ENCODE data around the gene RBM33. TPM values are rescaled to one million over a fixed set of nuclear protein-coding genes. Genes with fewer than 3 reads are reported as not detected.
A peak's percentile ranks its signal among the peaks of the same experiment; 100 is the strongest.

Gene RBM33
- total and polyA plus RNA-seq, 8 donors: 14.6 to 40.1 (median 32.7) TPM

- Histone ChIP-seq H3K27me3 (peaks cover 0 to 34% (median 5%) of the 10 kb centered on the region in 4 donors), H3K9me3 (no peaks in the 10 kb centered on the region), H3K27ac (no peak overlapping the region), H3K4me1 (peaks cover 0 to 11% (median 5%) of the 10 kb centered on the region in 3 donors), H3K4me3 (no peak overlapping the region), H3K36me3 (no peaks in the 10 kb centered on the region)
- no peak for ATAC-seq
- peak in 1 of 6 donors; percentile 30 for DNase-seq
- intact Hi-C loops (cut with DNase I): loop anchor here in 2 of 3 donors (5.0 to 10.0 kb wide), 4 partner anchors 342 to 952 kb away; no protein-coding TSS in a partner anchor
- 5 to 8% methylated on average over 7 to 8 of the region's 8 CpGs for WGBS, 2 donors
- FAIRE-seq: no peak
- TF ChIP-seq, protein P1, sequence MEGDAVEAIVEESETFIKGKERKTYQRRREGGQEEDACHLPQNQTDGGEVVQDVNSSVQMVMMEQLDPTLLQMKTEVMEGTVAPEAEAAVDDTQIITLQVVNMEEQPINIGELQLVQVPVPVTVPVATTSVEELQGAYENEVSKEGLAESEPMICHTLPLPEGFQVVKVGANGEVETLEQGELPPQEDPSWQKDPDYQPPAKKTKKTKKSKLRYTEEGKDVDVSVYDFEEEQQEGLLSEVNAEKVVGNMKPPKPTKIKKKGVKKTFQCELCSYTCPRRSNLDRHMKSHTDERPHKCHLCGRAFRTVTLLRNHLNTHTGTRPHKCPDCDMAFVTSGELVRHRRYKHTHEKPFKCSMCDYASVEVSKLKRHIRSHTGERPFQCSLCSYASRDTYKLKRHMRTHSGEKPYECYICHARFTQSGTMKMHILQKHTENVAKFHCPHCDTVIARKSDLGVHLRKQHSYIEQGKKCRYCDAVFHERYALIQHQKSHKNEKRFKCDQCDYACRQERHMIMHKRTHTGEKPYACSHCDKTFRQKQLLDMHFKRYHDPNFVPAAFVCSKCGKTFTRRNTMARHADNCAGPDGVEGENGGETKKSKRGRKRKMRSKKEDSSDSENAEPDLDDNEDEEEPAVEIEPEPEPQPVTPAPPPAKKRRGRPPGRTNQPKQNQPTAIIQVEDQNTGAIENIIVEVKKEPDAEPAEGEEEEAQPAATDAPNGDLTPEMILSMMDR (IDR thresholded peaks at IDR 0.05): no peak
These were observed 168.7 kb downstream of the RBM33 start for GRCh38 chr7:155813125-155813524.

DNA sequence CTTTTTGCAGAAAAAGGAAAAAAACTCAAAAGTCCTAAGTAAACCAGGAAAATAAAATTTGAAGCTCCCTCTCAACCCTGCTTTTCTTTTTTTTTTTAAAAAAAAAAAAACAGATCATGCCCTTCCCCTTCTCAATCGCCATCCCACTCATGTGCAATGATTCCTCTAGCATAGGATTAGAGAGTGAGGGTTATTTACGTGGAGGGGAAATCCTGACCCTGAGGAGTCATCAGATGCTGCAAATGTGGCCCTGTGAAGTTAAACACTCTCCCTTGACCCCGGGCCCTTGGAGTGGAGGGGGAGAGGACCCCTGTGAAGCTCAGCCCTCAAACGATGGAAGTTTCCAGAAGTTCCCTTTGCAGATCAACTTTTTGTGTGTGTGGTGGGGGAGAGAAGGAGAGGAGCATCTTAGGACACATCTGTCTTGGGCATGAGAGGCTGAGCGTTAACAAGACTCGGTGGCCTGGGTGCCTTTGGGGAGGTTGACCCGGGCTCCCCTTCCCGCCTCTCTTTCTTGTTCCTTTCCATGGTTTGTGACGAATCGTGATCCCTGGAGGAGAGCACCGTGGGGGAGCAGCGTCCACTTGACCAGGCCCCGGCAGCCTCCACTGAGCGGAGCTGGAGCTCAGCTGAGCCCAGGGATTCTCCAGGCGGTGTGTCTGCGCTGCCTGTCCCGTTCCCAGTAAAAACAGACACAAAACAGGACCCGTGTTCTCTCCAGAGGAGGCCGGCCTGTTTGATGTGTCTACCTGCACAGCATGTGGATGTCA, 169.3 kb downstream of the RBM33 start:
- WGBS, 2 donors: 27 to 34% methylated on average over 19 of the region's 19 CpGs
- intact Hi-C loops (cut with DNase I): loop anchor here in 2 of 3 donors (5.0 to 10.0 kb wide), 4 partner anchors 341 to 951 kb away; no protein-coding TSS in a partner anchor
- peaks cover 0 to 32% (median 5%) of the 10 kb centered on the region in 4 donors for H3K27me3 ChIP-seq

DNA sequence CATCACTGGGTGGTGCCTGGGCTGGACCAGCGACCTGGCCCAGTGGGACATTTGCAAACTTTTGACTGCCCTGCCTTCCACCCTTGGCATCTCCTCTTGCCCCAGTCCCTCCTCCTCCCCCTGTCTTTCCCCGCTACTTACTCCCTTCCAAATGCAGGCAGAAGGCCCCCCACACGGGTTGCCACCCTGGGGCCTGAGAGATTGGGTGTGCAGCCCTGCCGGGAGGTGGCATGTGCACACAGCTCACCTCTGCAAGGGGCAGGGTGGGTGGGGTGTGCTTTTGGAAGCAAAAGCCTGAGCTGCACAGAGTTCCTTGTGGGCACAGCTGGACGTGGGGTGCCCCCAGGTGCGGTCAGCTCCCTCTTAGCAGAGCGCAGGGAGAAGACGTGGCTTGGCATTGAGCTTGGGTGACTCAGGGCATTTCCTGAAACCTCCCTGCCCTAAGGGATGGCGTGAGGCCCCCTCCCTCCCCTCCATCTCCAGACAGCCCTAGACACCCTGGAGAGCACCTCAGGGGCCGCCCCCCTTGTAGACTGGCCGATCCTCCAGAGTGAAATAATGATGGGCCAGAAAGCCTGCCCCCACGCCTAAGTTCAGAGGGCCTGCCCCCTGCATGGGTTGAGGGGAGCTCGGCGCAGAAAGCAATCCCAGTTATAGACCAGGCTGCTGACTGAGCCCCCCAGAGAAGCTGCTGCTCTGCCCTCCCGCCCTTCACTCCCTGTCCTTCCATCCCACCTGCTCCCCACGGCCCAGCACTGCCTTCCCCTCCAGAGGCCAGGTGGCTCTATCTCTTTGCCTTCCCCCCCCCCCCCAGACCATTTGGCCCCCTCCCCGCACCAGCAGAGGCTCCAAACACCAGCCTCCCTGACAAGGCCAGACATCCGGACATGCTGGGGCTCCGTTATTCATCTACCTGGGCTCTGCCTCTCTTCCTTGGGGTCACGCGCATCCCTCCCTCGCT, 170.1 kb downstream of the RBM33 start:
- Histone ChIP-seq H3K36me3 (no peaks in the 10 kb centered on the region), H3K27me3 (peaks cover 0 to 32% (median 5%) of the 10 kb centered on the region in 4 donors), H3K27ac (no peak overlapping the region), H3K9me3 (no peaks in the 10 kb centered on the region), H3K4me3 (no peak overlapping the region), H3K4me1 (no peaks in the 10 kb centered on the region)
- FAIRE-seq (no peak), ATAC-seq (peak in 2 of 4 donors; percentile 6 to 13), DNase-seq (peak in 1 of 6 donors; percentile 47)
- intact Hi-C loops (cut with DNase I): loop anchor here in 2 of 3 donors (5.0 to 10.0 kb wide), 4 partner anchors 340 to 950 kb away; no protein-coding TSS in a partner anchor
- TF ChIP-seq, protein P1 (IDR thresholded peaks at IDR 0.05): no peak
- WGBS, 2 donors: 22 to 30% methylated on average over 20 to 22 of the region's 22 CpGs

More for the DNA sequence above, 169.3 kb downstream of the RBM33 start:
- H3K27ac ChIP-seq: no peak overlapping the region
- DNase-seq (peak in 1 of 6 donors; percentile 44), ATAC-seq (no peak), FAIRE-seq (no peak)
- TF ChIP-seq, protein P1 (IDR thresholded peaks at IDR 0.05): no peak
- no peak overlapping the region for H3K4me3 ChIP-seq
- peaks cover 0 to 5% (median 3%) of the 10 kb centered on the region in 3 donors for H3K4me1 ChIP-seq
- no peaks in the 10 kb centered on the region for H3K9me3 ChIP-seq
- H3K36me3 ChIP-seq: no peaks in the 10 kb centered on the region

GRCh38 chr7:155815332-155816191, 171.1 kb downstream of the RBM33 start:
- Histone ChIP-seq H3K27ac (no peak overlapping the region), H3K27me3 (peaks cover 0 to 24% (median 2%) of the 10 kb centered on the region in 4 donors), H3K4me3 (no peak overlapping the region), H3K36me3 (no peaks in the 10 kb centered on the region), H3K4me1 (no peaks in the 10 kb centered on the region), H3K9me3 (no peaks in the 10 kb centered on the region)
- ATAC-seq (peak; percentile 87 to 98 (median 90)), FAIRE-seq (no peak), DNase-seq (peak; percentile 44 to 91 (median 74))
- intact Hi-C loops (cut with DNase I): loop anchor here in 1 of 3 donors (10.0 kb wide), 2 partner anchors 339 to 949 kb away; no protein-coding TSS in a partner anchor
- 25 to 28% methylated on average over 20 of the region's 20 CpGs for WGBS, 2 donors
- TF ChIP-seq, protein P1 (IDR thresholded peaks at IDR 0.05): peak in 3 of 4 donors; percentile 57 to 64 (median 60)

Measured in pancreas (tissue), 10 donors.